ENCODE measurements around the gene BRAF.
"Not testable (repeated sequence)": the region's sequence is repeated elsewhere in the genome, so short reads cannot be mapped to it uniquely, and the experiment has no call there.

The BRAF gene

GRCh38 chr7:140698477-140698876 is 226.3 kb downstream of the BRAF start:
- FAIRE-seq, result no peak

- no peak for FAIRE-seq
These were observed 227.1 kb downstream of the BRAF start for GRCh38 chr7:140697447-140698143.

- no peak for FAIRE-seq
These were observed 227.9 kb downstream of the BRAF start, which contains the start of gene NDUFB2 for GRCh38 chr7:140696680-140697446. TSS of gene NDUFB2 (plus strand) at chr7:140696708. CDS start at chr7:140696745, 37 bp downstream.

- no peak for FAIRE-seq
These were observed 228.6 kb downstream of the BRAF start for GRCh38 chr7:140696024-140696679.

GRCh38 chr7:140695381-140695780 is 229.3 kb downstream of the BRAF start:
- no peak for FAIRE-seq

- no peak for FAIRE-seq
These were observed 230.1 kb downstream of the BRAF start for GRCh38 chr7:140694592-140694991.

GRCh38 chr7:140693849-140694248 is 230.9 kb downstream of the BRAF start:
- FAIRE-seq, result not testable (repeated sequence)

- FAIRE-seq, result no peak
These were observed 233.2 kb downstream of the BRAF start for GRCh38 chr7:140691376-140692045.

- FAIRE-seq, result no peak
These were observed 235.3 kb downstream of the BRAF start for GRCh38 chr7:140689199-140690152.

- no peak for FAIRE-seq
These were observed 236.4 kb downstream of the BRAF start for GRCh38 chr7:140688341-140688740.

- no peak for FAIRE-seq
These were observed 237.8 kb downstream of the BRAF start for GRCh38 chr7:140686921-140687320.

- FAIRE-seq, result no peak
These were observed 239.2 kb downstream of the BRAF start for GRCh38 chr7:140685407-140686087.

GRCh38 chr7:140684066-140684950 is 240.4 kb downstream of the BRAF start:
- no peak for FAIRE-seq

GRCh38 chr7:140683657-140684056 is 241.1 kb downstream of the BRAF start:
- no peak for FAIRE-seq

GRCh38 chr7:140681766-140682165 is 243.0 kb downstream of the BRAF start:
- FAIRE-seq, result no peak

GRCh38 chr7:140680886-140681285 is 243.8 kb downstream of the BRAF start:
- no peak for FAIRE-seq

- FAIRE-seq, result no peak
These were observed 245.5 kb downstream of the BRAF start for GRCh38 chr7:140679186-140679585.

- no peak for FAIRE-seq
These were observed 246.0 kb downstream of the BRAF start for GRCh38 chr7:140678816-140679130.

- FAIRE-seq, result no peak
These were observed 246.5 kb downstream of the BRAF start for GRCh38 chr7:140678081-140678815.

- no peak for FAIRE-seq
These were observed 247.2 kb downstream of the BRAF start for GRCh38 chr7:140677496-140677895.

Measured in TTC549 (cell line).